Omental fat pad (tissue), 4 donors: ENCODE measurements around the gene ATAD3C. TPM values are rescaled to one million over a fixed set of nuclear protein-coding genes. Genes with fewer than 3 reads are reported as not detected.
"Not testable (repeated sequence)": the region's sequence is repeated elsewhere in the genome, so short reads cannot be mapped to it uniquely, and the experiment has no call there.

ENCODE experiments used
- ATAC-seq: fragments of 150-250 bp; one replicate; pipeline ENCODE4 v1.9.1; 2016; ENCODE audit warnings: mild to moderate bottlenecking, moderate library complexity; ENCODE audit not compliant: low FRiP score
- DNase-seq: peaks from one replicate; pipeline ENCODE4 v3.0.0-alpha.2; 2019; ENCODE audit warnings: low spot score
- CTCF ChIP-seq, 3 donors: fragments of 450-650 bp; IDR thresholded peaks; one replicate each; pipeline ENCODE4 v1.5.1; 2016 to 2017; ENCODE audit warnings: antibody characterized with exemption in 3 of 3, mild to moderate bottlenecking in 3 of 3, moderate library complexity in 2 of 3
- total RNA-seq, 4 donors: library from RNA; depleted of rRNA; stranded (reverse); fragments of >200 nt; gene quantifications; one replicate each; pipeline ENCODE4 v1.1.0, GENCODE V29; 2016

Gene ATAD3C
- total RNA-seq, 4 donors from 2014 or later = 0.69 to 3.5 (median 2.4) TPM; not detected in 1

GRCh38 chr1:1425753-1426495, 23.6 kb upstream of the ATAD3C start:
- DNase-seq (no peak), ATAC-seq (no peak)
- no peak for TF ChIP-seq CTCF (IDR thresholded peaks at IDR 0.05)

GRCh38 chr1:1426496-1427105, 22.9 kb upstream of the ATAD3C start:
- ATAC-seq (no peak), DNase-seq (no peak)
- no peak for TF ChIP-seq CTCF (IDR thresholded peaks at IDR 0.05)

GRCh38 chr1:1427106-1427819, 22.2 kb upstream of the ATAD3C start:
- ATAC-seq (no peak), DNase-seq (no peak)
- TF ChIP-seq CTCF (IDR thresholded peaks at IDR 0.05) = no peak

- TF ChIP-seq CTCF (IDR thresholded peaks at IDR 0.05) = no peak
- ATAC-seq (no peak), DNase-seq (no peak)
Observed at GRCh38 chr1:1427820-1428148, 21.7 kb upstream of the ATAD3C start.

- DNase-seq (no peak), ATAC-seq (no peak)
- TF ChIP-seq CTCF (IDR thresholded peaks at IDR 0.05) = no peak
Observed at GRCh38 chr1:1428174-1428573, 21.3 kb upstream of the ATAD3C start.

GRCh38 chr1:1428967-1429366, 20.5 kb upstream of the ATAD3C start:
- ATAC-seq, DNase-seq: not testable (repeated sequence)

GRCh38 chr1:1429671-1430073, 19.8 kb upstream of the ATAD3C start:
- ATAC-seq (no peak), DNase-seq (no peak)
- no peak for TF ChIP-seq CTCF (IDR thresholded peaks at IDR 0.05)
